Neural progenitor cell (in vitro differentiated cells): Measurements from ENCODE around the gene DISP2.

ENCODE experiments used
- EZH2 ChIP-seq: fragments of 200-600 bp; sonication (generic); IDR thresholded peaks from 2 replicates; pipeline ENCODE4 v1.6.1; 2017; ENCODE audit warnings: antibody characterized with exemption, mild to moderate bottlenecking, moderate library complexity
- TF ChIP-seq, protein P1 (sequence below): fragments of 200-600 bp; sonication (generic); IDR thresholded peaks from 2 replicates; pipeline ENCODE4 v1.5.1; 2017; ENCODE audit warnings: antibody characterized with exemption, mild to moderate bottlenecking

GRCh38 chr15:40346579-40347558 lies 11.2 kb upstream of the DISP2 start:
- TF ChIP-seq, protein P1, sequence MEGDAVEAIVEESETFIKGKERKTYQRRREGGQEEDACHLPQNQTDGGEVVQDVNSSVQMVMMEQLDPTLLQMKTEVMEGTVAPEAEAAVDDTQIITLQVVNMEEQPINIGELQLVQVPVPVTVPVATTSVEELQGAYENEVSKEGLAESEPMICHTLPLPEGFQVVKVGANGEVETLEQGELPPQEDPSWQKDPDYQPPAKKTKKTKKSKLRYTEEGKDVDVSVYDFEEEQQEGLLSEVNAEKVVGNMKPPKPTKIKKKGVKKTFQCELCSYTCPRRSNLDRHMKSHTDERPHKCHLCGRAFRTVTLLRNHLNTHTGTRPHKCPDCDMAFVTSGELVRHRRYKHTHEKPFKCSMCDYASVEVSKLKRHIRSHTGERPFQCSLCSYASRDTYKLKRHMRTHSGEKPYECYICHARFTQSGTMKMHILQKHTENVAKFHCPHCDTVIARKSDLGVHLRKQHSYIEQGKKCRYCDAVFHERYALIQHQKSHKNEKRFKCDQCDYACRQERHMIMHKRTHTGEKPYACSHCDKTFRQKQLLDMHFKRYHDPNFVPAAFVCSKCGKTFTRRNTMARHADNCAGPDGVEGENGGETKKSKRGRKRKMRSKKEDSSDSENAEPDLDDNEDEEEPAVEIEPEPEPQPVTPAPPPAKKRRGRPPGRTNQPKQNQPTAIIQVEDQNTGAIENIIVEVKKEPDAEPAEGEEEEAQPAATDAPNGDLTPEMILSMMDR, result no peak
- TF ChIP-seq EZH2, result no peak
